Kidney epithelial cell (primary cell): Measurements from ENCODE around the gene PALLD. TPM values are rescaled to one million over a fixed set of nuclear protein-coding genes. Genes with fewer than 3 reads are reported as not detected.

Experiments used
- DNase-seq: peaks from one replicate; pipeline ENCODE4 v3.0.0-alpha.2; 2010; ENCODE audit warnings: low read depth
- H3K27me3 ChIP-seq: 2 replicates; pipeline ENCODE4 v1.6.0; 2011; ENCODE audit warnings: low read length; ENCODE audit not compliant: control insufficient read depth, insufficient read depth
- H3K36me3 ChIP-seq: 2 replicates; pipeline ENCODE4 v1.5.1; 2011; ENCODE audit warnings: low read length; ENCODE audit not compliant: control insufficient read depth, insufficient read depth
- H3K4me3 ChIP-seq: 2 replicates; pipeline ENCODE4 v1.5.1; 2011; ENCODE audit warnings: low read depth, mild to moderate bottlenecking, control low read depth, low read length
- total RNA-seq: library from RNA; depleted of rRNA; stranded (reverse); fragments of >200 nt; gene quantifications from 2 replicates; pipeline ENCODE4 v1.2.3, GENCODE V29; 2015
- TF ChIP-seq, protein P1 (sequence below): IDR thresholded peaks from 2 replicates; pipeline ENCODE4 v1.5.1; 2011; ENCODE audit warnings: mild to moderate bottlenecking, moderate library complexity, low read length, control low read depth, inconsistent platforms; ENCODE audit not compliant: insufficient read depth, poor library complexity, severe bottlenecking

Gene PALLD
- total RNA-seq, 1 donor from 2014 or later, result 77.4 TPM

DNA sequence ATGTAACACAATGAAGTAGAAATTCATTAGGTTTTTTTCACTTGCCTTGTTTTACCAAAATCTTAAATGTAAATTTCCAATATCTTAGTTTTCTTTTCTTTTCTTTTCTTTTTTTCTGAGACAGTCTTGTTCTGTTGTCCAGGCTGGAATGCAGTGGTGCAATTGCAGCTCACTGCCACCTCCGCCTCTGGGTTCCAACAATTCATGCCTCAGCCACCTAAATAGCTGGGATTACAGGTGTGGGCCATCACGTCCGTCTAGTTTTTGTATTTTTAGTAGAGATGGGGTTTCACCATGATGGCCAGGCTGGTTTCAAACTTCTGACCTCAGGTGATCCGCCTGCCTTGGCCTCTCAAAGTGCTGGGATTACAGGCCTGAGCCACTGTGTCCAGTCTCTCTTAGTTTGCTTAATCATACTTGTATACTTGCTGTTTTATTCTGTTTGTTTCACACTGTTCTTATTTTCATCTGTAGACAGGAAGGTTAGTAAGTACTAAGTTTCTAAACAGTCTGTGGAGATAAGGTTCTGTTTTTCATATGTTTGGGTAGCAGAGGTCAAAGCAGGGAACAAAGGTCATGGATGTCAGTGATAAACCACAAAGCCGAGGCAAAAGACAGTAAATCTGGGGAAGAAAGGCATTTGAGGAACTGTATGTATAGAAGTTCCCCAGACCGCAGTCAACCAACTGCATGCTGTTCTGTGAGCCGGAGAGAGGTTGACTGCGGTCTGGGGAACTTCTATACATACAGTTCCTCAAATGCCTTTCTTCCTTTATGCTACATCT lies 384.2 kb downstream of the PALLD start:
- no peak for DNase-seq
- no peak overlapping the region for H3K4me3 ChIP-seq
- H3K27me3 ChIP-seq, result no peaks in the 10 kb centered on the region
- TF ChIP-seq, protein P1, sequence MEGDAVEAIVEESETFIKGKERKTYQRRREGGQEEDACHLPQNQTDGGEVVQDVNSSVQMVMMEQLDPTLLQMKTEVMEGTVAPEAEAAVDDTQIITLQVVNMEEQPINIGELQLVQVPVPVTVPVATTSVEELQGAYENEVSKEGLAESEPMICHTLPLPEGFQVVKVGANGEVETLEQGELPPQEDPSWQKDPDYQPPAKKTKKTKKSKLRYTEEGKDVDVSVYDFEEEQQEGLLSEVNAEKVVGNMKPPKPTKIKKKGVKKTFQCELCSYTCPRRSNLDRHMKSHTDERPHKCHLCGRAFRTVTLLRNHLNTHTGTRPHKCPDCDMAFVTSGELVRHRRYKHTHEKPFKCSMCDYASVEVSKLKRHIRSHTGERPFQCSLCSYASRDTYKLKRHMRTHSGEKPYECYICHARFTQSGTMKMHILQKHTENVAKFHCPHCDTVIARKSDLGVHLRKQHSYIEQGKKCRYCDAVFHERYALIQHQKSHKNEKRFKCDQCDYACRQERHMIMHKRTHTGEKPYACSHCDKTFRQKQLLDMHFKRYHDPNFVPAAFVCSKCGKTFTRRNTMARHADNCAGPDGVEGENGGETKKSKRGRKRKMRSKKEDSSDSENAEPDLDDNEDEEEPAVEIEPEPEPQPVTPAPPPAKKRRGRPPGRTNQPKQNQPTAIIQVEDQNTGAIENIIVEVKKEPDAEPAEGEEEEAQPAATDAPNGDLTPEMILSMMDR, result no peak
- no peaks in the 10 kb centered on the region for H3K36me3 ChIP-seq

DNA sequence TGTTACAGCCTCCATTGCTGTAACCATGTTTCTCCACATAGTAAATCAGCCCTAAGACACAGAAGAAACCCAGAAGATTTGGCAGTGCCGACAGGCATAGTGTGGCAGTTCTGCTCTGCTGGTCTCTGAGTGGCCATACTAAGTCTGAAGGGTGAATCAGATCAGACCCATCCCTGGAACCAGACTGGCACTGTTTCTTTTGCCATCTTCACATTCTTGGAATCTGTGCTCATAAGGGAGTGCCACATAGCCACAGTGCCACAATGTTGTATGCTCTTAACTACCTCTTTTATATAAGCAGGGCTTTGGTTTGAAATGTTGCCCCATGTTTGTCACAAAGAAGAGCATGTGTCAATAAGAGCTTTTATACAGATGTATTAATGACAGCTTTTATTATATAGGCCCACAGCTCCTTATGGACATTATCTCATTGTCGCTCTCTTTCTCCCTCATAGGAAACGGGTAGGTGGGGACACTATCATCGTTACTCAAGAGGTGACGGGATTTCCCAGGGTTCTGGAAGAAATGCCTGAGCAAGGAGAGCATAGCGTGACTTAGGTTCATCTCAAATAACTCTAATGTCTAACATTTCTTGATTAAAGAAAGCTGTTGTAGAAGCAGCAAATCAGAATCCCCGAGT lies 385.0 kb downstream of the PALLD start:
- no peak for DNase-seq
- TF ChIP-seq, protein P1, result no peak
- no peaks in the 10 kb centered on the region for H3K36me3 ChIP-seq
- H3K4me3 ChIP-seq, result no peak overlapping the region
- H3K27me3 ChIP-seq, result no peaks in the 10 kb centered on the region

DNA sequence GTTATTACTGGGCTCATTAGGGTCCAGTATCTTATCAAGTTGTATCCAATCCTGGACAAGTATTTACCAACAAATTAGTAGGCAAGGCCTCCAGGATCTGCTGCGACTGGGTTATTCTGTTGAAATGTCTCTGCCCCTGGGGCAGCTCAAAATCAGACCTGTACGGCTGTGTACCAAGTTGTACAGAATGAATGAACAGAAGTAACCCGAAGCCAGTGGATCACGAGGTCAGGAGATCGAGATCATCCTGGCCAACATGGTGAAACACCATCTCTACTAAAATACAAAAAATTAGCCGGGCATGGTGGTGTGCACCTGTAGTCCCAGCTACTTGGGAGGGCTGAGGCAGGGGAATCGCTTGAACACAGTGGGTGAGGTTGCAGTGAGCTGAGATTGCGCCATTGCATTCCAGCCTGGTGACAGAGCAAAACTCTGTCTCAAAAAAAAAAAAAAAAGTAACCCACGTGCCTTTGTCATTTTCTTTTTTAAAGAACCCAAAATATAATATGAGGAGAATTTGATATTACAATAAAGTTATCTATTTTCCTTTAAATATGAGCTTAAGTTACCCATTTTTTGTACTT lies 385.9 kb downstream of the PALLD start:
- TF ChIP-seq, protein P1, result no peak
- no peaks in the 10 kb centered on the region for H3K27me3 ChIP-seq
- H3K36me3 ChIP-seq, result no peaks in the 10 kb centered on the region
- DNase-seq, result peak; percentile 34
- H3K4me3 ChIP-seq, result no peak overlapping the region

DNA sequence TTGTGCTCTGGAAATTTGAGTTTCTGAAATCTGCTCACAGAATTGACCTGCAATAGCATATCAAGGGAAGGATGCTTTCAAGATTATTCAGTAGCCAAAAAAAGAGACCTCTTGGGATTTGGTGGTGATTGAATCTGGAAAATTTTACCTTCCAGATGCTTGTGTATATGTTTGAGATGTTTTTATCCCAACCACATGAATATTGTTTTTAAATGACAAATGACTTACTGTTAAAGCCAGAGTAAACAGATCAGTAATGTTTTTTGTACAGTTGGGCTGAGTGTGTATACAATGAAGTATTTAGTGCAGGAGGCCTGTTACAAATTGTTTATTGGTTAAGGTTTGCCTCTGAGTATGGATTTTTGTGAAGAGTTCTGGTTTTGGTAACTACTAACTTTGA lies 386.7 kb downstream of the PALLD start:
- H3K27me3 ChIP-seq, result no peaks in the 10 kb centered on the region
- DNase-seq, result no peak
- TF ChIP-seq, protein P1, result no peak
- no peak overlapping the region for H3K4me3 ChIP-seq
- H3K36me3 ChIP-seq, result no peaks in the 10 kb centered on the region

DNA sequence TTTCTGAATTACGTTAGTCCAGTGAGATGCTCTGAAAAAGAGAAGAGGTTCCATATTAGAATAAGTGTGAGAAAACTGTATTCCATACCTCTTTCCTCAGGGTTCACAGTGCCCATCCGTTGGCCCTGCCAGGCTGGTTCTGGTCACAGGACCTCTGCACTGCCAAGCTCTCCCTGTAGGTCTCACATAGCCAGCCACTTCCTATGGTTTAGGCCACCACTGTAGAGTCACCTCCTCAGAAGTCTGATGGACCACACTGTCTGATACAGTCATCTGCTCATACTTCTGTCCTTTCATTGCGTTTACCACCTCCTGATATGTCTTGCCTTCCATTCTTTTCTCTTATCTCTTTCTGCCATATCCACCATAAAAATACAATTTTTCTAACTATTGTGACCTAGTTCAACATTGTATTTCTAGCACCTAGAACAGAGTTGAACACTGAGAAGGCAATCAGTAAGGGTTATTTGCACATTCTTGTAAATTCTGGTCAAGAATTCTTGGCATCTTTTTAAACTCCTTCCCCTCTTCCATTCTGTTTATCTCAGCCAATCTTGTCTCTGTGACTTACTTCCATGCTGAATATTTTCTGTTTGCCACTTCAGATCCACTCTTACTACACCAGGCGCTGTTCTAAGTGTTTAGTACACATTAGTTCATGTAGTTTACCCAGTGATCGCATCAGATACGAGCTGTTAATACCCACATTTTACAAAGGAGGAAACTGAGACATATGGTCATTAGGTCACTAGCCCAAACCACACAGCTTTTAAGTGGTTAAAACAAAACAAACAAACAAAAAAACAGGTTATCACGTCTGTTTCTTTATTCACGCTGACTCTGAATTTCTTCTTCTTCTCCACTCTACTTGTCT lies 387.6 kb downstream of the PALLD start:
- Histone ChIP-seq H3K36me3 (no peaks in the 10 kb centered on the region), H3K4me3 (no peak overlapping the region), H3K27me3 (no peaks in the 10 kb centered on the region)
- TF ChIP-seq, protein P1, result no peak
- no peak for DNase-seq
